NCI-H226 (cell line): ENCODE measurements around the gene HCRTR1.
"Not testable (repeated sequence)": the region's sequence is repeated elsewhere in the genome, so short reads cannot be mapped to it uniquely, and the experiment has no call there.

ENCODE experiments used
- DNase-seq: peaks from one replicate; pipeline ENCODE4 v3.0.0-alpha.2; 2015

Gene HCRTR1

DNA sequence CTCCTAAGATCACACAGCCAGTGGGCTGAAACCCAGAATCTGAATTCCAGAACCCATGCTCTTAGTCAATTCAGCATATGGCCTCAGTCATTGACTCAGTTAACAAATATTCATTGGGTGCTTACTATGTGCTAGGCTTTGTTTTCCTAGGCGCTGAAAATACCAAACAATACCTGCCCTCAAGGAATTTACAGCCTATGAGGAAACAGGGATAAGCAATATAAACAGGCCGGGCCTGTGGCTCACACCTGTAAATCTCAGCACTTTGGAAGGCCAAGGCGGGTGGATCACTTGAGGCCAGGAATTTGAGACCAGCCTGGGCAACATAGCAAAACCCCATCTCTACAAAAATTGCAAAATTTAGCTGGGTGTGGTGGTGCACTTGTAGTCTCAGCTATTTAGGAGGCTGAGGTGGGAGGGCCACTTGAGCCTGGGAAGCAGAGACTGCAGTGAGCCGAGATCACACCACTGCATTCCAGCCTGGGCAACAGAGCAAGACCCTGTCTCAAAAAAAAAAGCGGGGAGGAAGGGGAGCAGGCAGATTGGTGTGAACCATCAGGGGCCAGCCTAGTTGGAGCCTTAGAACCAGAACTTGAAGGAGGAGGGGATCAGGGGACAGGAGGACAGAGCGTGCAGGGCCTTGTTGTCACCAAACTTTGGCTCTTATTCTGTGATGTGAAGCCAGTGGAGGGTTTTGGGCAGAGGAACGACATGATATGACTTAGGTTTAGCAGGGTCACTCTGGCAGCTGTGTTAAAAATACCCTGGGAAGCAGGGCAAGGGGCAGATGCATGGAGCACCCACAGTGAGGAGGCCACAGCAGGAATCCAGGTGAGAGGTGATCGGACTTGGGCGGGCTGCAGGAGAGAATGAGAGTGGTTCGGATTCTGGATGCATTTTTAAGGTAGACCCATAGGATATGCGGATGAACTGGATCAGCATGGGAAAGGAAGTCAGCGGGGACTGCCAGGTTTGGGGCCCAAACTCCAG lies 35.4 kb upstream of the HCRTR1 start:
- DNase-seq = no peak

DNA sequence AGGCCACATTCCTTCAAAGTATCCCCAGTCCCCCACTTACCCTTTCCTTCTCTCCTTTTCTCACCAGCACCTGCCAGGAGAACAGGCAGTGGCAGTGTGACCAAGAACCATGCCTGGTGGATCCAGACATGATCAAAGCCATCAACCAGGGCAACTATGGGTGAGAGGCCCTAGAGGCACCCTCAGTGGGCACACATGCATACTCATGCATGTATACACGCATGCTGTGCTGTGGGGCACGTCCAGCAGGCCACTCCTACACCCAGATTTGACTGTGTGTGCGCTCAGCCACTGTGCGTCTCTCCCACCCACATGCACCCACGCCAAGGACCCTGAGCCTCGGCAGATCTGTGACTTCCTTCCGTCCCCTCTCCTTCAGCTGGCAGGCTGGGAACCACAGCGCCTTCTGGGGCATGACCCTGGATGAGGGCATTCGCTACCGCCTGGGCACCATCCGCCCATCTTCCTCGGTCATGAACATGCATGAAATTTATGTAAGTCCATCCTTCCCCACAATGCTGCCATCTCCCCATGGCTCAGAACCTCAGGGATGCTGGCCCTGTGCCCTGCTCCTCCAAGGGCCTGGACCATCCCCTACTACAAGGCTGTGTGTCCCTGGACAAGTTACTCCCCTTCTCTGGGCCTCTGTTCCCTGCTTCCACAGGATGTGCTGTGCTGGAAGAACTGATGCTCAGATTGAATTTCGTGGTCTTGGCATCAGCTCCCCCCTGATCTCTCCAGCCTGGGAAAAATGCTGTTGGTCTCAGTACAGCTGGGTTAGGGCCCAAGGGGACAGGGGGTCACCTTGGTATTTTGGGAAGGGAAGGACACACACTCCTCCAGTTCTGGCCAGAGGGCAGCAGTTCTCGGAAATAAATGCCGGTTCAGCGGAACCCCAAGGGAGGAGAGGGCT lies 34.2 kb upstream of the HCRTR1 start:
- DNase-seq = no peak

DNA sequence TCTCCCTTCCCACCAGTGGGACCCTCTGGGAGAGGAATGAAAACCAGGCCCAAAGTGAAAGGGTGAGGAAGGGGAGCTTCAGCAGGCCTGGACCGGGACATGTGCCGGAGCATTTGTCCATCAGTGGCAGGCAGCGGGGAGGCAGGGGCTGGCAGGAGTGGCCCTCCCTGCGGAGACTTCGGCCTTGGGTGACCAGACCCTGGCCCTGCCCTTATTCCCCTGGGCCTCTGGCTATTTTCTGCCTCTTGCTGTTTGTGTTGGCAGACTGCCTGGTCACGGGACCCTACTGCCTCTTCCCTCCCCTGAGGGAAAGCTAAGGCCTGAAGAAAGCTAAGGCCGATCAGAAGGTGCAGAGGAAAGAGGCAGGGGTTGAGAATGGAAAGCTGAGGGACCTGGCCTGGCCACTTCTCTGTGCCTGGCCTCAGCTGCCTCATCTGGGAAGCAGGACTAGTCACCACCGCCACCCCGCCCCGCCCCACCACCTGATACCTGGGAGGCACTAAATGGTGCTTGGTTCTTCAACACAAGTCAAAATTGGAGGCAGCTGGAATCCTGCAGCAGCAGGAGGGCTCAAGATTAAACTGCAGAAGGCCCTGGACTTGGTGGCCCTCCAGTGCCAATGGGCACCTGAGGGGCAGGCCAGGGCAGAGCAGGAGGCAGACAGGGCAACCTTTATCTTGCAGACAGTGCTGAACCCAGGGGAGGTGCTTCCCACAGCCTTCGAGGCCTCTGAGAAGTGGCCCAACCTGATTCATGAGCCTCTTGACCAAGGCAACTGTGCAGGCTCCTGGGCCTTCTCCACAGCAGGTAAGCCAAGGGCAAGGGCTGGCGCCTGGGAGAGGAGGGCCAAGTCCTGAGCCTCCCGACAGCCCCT lies 33.3 kb upstream of the HCRTR1 start:
- no peak for DNase-seq

DNA sequence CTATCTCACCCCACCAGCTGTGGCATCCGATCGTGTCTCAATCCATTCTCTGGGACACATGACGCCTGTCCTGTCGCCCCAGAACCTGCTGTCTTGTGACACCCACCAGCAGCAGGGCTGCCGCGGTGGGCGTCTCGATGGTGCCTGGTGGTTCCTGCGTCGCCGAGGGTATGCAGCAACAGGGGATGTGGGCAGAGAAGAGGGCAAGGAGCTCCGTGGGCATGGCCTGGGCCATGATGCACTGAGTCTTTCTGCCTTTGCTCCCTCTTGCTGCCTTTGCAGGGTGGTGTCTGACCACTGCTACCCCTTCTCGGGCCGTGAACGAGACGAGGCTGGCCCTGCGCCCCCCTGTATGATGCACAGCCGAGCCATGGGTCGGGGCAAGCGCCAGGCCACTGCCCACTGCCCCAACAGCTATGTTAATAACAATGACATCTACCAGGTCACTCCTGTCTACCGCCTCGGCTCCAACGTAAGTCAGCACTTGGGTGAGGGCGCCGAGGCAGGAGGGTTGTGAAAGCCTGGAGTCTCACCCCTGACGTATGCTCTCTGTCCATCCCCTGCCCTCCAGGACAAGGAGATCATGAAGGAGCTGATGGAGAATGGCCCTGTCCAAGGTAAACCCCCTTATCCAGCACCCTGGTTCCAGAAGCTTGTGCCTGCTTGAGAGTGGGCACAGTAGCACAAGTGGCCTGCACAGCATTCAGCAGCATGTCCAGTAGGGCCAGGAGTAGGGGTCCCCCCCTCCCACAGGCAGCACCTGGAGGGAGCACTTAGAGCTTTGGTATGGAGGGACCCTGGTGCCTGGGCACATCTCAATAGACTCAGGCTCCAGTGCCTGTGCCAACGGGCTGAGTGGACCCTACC lies 32.4 kb upstream of the HCRTR1 start:
- DNase-seq = no peak

DNA sequence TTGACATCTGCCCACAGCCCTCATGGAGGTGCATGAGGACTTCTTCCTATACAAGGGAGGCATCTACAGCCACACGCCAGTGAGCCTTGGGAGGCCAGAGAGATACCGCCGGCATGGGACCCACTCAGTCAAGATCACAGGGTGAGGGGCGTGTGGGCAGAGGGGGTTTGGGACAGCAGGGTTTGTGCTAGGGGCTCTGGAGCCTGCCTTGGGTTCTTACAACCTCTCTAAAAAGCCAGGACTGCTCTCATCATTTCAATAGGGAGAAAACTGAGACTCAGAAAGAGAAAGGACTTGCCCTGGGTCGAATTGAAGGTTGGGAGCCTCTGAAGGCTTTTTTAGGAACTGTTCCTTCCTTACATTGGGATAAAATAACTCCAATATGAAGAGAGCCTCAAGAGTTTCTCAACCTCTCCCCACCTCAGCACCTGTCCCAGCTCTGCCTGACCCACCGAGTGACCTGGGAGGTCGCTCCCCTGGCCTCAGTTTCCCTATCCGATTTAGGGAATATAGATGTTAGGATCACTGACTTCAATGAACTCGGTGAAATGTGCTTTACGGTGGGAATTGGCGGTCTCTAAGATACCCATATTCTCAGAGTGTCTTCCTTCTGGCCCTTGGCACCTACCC lies 31.6 kb upstream of the HCRTR1 start:
- no peak for DNase-seq

DNA sequence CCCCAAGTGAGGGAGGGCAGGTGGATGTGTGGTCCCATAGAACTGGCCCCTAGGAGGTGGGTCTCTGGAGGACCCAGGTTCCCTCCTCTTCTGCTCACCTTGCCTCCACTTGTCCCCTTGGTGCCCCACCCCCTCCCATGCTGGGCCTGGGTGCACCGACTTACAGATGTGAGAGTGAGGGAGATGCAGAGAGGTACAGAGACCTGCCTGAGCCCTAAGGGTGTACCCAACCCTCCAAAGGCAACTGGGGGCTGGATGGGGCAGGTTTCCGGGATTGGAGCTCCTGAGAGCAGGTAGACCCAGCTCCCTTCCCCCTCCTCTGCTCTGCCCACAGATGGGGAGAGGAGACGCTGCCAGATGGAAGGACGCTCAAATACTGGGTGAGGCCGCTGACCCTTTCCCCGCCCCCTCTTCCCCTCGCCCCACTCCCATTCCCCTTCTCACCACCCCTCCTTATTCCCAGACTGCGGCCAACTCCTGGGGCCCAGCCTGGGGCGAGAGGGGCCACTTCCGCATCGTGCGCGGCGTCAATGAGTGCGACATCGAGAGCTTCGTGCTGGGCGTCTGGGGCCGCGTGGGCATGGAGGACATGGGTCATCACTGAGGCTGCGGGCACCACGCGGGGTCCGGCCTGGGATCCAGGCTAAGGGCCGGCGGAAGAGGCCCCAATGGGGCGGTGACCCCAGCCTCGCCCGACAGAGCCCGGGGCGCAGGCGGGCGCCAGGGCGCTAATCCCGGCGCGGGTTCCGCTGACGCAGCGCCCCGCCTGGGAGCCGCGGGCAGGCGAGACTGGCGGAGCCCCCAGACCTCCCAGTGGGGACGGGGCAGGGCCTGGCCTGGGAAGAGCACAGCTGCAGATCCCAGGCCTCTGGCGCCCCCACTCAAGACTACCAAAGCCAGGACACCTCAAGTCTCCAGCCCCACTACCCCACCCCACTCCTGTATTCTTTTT lies 30.8 kb upstream of the HCRTR1 start:
- DNase-seq = no peak

DNA sequence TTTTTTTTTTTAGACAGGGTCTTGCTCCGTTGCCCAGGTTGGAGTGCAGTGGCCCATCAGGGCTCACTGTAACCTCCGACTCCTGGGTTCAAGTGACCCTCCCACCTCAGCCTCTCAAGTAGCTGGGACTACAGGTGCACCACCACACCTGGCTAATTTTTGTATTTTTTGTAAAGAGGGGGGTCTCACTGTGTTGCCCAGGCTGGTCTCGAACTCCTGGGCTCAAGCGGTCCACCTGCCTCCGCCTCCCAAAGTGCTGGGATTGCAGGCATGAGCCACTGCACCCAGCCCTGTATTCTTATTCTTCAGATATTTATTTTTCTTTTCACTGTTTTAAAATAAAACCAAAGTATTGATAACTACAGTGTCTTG lies 30.2 kb upstream of the HCRTR1 start:
- DNase-seq = not testable (repeated sequence)

DNA sequence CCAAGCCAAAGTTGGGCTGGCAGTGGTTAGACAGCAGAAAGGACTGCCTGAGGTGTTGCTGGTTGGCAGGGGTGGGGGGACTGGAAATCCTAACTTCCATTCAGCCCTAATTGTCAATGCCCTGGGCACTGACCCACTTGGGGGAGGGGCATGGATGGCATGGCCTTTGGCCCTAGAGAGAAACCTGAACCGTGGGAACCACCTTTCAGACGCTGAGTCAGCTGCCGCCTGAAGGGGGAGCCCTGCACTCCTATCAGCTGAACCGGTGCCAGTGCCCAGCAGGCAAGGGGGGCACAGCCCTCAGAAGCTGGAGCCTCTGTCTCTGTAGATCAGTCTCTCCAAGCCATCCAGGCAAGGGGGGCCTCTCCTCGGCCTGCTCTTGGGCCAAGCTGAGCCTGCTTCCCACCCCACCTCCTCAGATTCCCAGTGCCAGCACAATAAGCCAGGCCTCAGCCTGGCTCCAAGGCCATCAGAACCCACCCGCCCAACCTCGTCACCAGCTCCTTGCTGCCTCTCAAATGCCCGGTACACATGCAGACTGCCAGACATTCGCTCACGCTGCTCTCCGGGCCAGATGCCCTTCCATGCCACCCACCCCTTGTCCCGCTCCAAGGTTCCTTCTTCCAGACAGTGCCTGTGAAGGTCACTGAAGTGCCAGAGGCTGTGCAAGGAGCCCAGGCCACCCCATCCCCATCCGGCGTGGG lies 29.6 kb upstream of the HCRTR1 start:
- DNase-seq = peak; percentile 61

DNA sequence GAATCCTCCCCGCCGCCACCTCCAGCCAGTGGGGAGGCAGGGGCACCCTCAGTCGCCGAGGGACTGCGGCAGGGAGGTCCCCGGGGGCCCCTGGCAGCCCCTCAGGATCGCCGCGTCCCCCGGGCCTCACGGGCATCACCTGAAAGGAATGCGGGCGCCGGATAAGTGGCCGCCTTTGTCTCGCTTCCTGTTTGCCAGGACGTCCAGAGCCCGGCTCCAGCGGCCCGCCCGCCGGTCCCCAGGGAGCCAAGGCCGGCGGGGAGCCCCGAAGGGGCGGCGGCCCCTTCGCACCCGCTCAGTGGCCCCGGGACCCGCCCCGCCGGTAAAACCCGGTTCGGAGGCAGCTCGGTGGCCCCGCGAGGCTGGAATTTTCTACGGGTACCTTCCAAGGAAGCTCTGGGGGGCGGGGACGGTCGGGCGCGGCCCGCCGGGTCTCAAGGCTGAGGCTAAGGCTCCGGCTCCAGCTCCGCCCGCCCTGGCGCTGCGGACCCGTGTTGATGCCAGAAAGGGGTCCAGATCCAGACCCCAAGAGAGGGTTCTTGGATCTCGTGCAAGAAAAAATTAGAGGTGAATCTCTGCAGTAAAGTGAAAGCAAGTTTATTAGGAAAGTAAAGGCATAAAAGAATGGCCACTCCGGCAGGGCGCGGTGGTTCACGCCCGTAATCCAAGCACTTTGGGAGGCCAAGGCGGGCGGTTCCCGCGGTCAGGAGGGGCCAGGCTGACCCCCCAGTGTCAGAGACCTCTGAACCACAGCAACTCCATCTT lies 28.6 kb upstream of the HCRTR1 start:
- DNase-seq = no peak

DNA sequence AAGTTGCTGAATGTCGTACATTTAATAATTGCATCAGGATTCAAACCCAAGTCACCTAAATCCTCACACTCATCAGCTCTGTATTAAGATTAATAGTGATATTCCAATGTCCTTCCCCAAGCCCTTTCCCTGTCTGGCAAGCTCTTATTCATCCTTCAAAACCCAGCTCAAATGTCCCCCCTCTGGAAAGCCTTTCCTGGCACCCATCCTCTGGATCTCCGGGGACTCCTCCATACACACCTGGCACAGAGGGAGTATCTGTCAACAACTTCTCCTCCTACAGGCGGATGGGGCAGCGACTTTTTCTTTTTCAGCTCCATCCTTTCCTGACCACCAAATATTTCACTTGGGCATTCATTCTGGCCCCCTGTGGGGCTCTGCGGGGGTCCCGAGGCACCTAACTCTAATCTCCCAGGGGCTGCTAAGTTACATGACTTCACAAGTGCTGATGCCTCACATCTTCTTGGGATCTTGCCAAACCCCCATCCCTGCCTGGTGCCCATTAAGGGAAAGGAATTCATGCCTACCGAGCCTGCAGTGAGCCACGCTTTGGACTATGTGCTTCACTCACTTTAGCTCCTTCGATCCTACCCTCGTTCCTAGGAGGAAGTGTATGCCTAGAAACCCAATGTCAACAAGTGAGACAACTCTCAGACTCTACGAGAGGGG lies 25.9 kb upstream of the HCRTR1 start:
- DNase-seq = peak; percentile 87

DNA sequence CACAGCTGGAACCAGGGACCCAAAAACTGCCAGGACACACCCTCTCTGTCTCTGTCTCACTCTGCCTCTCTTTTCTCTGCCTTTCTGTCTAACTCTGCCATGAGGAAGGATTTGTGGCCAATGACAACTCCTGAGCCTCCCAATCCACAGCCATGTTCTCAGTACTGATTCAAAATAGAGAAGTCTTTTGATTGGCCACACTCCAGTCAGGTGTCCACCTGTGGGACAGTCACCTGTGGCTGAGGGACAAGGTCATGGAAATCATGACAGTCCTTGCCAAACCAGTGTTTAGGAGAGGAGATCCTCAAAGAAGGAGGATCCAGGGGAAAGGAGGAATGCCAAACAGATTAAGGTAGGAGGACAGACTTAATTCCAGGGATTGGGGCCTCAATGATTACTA lies 25.4 kb upstream of the HCRTR1 start:
- DNase-seq = no peak

DNA sequence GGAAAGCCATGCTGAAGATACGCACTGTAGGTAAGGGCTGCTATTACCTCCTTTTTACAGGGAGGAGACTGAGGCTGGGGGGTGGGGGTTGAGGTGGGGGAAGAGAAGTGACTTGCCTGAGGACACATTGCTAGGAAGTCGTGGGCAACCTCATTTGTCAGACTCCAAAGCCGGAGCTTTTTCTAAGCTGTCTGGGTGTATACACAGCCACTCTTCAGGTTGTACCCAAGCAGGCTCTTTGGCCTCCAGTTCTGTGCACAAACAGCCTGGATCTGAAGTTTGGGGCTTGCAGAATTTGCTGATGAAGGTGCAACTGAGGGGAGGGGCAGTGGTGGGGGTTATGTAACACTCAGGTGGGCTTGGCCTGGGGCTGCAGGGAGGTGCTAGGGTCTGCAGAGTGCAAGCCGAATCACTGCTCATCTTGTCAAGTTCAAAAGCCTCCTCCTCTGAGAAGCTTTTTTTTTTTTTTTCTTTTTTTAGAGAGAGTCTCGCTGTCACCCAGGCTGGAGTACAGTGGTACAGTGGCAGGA lies 24.3 kb upstream of the HCRTR1 start:
- no peak for DNase-seq

DNA sequence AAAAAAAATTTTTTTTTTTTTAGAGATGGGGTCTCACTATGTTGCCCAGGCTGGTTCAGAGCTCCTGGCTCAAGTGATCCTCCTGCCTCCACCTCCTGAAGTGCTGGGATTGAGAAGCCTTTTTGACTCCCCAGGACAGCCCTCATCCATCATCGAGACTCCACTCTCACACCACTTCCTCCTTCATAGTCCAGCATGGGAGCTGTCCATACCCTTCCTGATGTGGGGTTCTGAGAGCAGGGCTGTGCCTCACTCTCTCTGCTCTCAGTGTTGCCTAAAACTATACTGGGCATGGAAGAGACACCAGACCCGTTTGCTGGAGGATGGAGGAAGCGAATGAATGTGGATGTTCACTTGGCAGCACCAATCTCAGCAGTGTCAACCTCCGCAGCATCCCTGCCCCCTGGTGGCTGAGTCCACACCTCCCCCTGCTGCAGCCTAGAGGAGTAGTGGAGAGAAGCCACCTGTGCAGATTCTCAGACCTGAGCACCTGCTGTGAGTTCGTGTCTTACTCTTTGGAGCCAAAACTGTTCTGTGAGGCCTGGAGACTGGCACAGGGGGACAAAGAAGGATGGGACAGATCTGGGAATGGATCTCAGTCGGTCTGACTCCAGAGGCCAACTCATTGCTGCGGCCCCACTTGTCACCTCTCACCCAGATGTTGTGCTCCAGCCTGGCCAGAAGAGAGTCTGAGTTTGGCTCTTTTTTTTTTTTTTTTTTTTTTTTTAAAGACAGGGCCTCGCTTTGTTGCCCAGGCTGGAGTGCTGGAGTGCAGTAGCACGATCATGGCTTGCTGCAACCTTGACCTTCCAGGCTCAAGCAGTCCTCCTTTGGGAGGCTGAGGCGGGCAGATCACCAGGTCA lies 23.5 kb upstream of the HCRTR1 start:
- DNase-seq = peak; percentile 67

DNA sequence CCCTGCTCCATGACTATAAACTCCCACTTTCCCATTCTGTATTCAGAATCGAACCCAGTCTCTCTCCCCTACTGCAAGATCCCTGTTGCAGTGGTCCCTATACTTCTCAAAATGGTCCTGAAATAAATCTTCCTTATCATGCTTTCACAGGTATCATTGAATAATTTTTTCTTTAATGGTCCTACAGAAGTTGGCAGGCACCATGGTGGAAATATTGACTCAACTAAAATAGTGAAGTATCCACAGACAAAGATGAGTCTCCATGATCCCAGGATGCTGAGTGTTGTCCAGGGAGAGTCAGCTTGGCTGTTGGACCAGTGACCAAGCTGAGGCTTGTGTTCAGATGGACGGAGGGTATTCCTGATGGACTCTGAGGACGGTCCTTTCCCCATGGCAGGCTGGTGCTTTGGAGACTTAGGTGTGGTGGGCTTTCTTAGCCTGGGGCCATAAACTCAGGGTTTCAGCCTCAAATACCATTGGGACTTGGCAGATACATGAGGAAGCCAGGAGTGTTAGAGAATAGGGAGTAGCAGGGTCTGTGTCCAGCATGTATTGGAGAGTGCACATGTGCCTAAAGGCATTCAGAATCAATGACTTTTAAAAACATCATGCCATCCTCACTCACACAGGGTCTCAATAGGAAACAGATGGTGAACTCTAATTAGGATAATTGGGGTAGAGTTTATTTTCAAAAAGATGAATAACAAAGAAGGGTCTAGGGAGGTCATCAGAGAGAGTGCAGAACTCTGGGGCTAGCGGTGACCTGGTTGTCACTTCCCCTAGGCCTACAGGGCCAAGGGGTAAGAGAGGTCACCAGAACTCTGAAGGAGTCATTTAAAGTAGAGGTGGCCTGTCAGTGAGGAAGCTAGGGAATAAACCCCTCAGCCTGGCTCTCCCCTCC lies 21.4 kb upstream of the HCRTR1 start:
- DNase-seq = no peak

DNA sequence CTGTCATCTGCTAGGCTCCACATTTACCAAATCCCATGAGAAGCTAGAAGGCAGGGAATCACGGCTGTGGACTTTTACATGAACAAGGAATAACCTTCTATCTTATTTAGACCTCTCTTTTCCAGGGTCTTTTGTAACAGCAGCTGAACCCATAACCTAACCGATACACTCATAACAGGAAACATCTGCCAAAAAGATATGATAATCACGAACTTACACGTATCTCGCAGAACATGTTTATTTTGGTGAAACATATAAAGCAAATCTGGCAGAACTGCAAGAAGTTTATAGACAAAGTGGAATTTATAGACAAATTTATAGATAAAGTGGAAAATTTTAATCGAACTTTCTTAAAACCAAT lies 20.8 kb upstream of the HCRTR1 start:
- DNase-seq = no peak

DNA sequence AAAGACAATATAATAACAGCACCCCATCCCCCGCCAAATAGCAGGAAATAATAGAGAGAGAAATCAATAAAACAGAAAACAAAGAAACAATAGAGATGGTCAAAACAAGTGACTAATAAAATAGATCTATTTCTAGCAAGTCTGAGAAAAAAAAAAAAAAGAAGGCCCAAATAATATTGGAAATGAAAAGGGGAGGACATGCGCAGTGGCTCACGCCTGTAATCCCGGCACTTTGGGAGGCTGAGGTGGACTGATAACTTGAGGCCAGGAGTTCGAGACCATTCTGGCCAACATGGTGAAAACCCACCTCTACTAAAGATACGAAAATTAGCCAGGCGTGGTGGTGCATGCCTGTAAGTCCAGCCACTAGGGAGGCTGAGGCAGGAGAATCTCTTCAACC lies 18.5 kb upstream of the HCRTR1 start:
- no peak for DNase-seq
